Vagina (tissue), 2 donors: ENCODE results near the gene RABAC1.

ENCODE experiments used
- POLR2A ChIP-seq, 2 donors: fragments of 450-650 bp; IDR thresholded peaks; one replicate each; pipeline ENCODE4 v1.6.1; 2017; ENCODE audit warnings: antibody characterized with exemption in 2 of 2, mild to moderate bottlenecking in 2 of 2, moderate library complexity in 2 of 2
- POLR2AphosphoS5 ChIP-seq, 2 donors: sonication (generic); formaldehyde crosslinking; IDR thresholded peaks; one replicate each; pipeline ENCODE4 v1.9.0; 2017; ENCODE audit warnings: antibody characterized with exemption in 2 of 2, mild to moderate bottlenecking in 2 of 2, low read depth in 1 of 2; ENCODE audit not compliant: insufficient read depth in 1 of 2
- TF ChIP-seq, protein P1 (sequence below), 3 experiments: fragments of 450-650 bp in 2 of 3; fragments of 200-600 bp in 1 of 3; sonication (generic) in 1 of 3; IDR thresholded peaks; one replicate each; pipeline ENCODE4 v1.5.1; 2017 to 2019; ENCODE audit warnings: antibody characterized with exemption in 3 of 3, mild to moderate bottlenecking in 2 of 3, moderate library complexity in 2 of 3

DNA sequence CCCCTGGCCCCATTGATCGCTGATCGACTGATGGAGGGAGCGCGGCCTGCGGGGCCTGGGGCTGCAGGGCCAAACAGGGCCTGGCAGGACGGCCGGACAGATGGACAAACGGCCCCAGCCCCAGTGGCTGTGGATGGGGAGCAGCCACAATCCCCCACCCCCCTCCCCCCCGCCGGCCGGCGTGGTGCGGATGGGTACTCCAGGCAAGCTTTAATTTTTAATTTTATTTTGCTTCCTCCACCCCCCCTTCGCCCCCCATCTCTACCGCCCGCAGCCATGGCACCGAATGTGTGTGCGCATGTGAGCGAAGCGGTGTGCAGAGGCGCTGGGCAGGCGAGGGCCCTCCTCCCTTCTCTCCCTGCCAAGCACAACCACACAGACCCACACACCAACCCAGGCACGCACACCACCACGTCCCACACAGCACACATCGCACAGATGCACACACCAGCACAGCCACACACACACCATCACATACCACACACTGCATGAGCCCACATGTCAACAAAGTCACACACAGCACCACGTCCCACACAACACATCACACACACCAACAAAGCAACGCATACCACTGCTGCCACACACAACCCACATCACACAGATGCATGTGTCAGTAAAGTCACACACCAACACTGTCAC lies 43.2 kb downstream of the RABAC1 start:
- TF ChIP-seq, protein P1, sequence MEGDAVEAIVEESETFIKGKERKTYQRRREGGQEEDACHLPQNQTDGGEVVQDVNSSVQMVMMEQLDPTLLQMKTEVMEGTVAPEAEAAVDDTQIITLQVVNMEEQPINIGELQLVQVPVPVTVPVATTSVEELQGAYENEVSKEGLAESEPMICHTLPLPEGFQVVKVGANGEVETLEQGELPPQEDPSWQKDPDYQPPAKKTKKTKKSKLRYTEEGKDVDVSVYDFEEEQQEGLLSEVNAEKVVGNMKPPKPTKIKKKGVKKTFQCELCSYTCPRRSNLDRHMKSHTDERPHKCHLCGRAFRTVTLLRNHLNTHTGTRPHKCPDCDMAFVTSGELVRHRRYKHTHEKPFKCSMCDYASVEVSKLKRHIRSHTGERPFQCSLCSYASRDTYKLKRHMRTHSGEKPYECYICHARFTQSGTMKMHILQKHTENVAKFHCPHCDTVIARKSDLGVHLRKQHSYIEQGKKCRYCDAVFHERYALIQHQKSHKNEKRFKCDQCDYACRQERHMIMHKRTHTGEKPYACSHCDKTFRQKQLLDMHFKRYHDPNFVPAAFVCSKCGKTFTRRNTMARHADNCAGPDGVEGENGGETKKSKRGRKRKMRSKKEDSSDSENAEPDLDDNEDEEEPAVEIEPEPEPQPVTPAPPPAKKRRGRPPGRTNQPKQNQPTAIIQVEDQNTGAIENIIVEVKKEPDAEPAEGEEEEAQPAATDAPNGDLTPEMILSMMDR (IDR thresholded peaks at IDR 0.05): no peak
- no peak for TF ChIP-seq POLR2A (IDR thresholded peaks at IDR 0.05)
- no peak for TF ChIP-seq POLR2AphosphoS5 (IDR thresholded peaks at IDR 0.05; ENCODE audit: insufficient read depth in 1 of 2, low read depth in 1 of 2)
